GM12878 (cell line): ENCODE data around the gene TMEM30A.

ENCODE experiments used
- ATF7 ChIP-seq: fragments of 450-650 bp; IDR thresholded peaks from 2 replicates; pipeline ENCODE4 v1.6.1; 2016; ENCODE audit warnings: low read depth, mild to moderate bottlenecking
- BHLHE40 ChIP-seq, 2 experiments: fragments of 450-650 bp in 1 of 2; IDR thresholded peaks; 2 replicates each; pipeline ENCODE4 v1.6.1; 2011 to 2017; ENCODE audit warnings: low read depth in 2 of 2, borderline replicate concordance in 1 of 2, improper control_type of control experiment in 1 of 2, low read length in 1 of 2, mild to moderate bottlenecking in 1 of 2
- EZH2 ChIP-seq: IDR thresholded peaks from 2 replicates; pipeline ENCODE4 v1.6.1; 2012; ENCODE audit warnings: low read depth, mild to moderate bottlenecking, control low read depth, inconsistent platforms, low read length, borderline replicate concordance; ENCODE audit not compliant: control insufficient read depth
- KDM1A ChIP-seq: fragments of 200-600 bp; sonication (generic); IDR thresholded peaks from 2 replicates; pipeline ENCODE4 v1.6.1; 2016; ENCODE audit warnings: borderline replicate concordance
- NBN ChIP-seq: fragments of 450-650 bp; IDR thresholded peaks from 2 replicates; pipeline ENCODE4 v1.6.1; 2016
- SIN3A ChIP-seq: IDR thresholded peaks from 2 replicates; pipeline ENCODE4 v1.6.1; 2012; ENCODE audit warnings: low read depth, low read length, improper control_type of control experiment
- TCF7 ChIP-seq: IDR thresholded peaks from 2 replicates; pipeline ENCODE4 v1.6.1; 2014; ENCODE audit warnings: antibody characterized with exemption, borderline replicate concordance
- ZBTB40 ChIP-seq: fragments of 450-650 bp; IDR thresholded peaks from 2 replicates; pipeline ENCODE4 v1.6.1; 2016; ENCODE audit warnings: mild to moderate bottlenecking, moderate library complexity, borderline replicate concordance

- TF ChIP-seq ZBTB40 (no peak), TCF7 (no peak), KDM1A (no peak), EZH2 (no peak), BHLHE40 (IDR thresholded peaks at IDR 0.05; ENCODE audit: borderline replicate concordance in 1 of 2, low read depth in 2 of 2, low read length in 1 of 2) (no peak), ATF7 (no peak), NBN (no peak), SIN3A (no peak)
These were observed 2.8 kb upstream of the TMEM30A start for GRCh38 chr6:75287424-75287823.
